NB4 (cell line): Measurements from ENCODE around the gene OR2A14.

Experiments
- CTCF ChIP-seq: IDR thresholded peaks from one replicate; pipeline ENCODE4 v1.5.1; 2012; ENCODE audit warnings: low read depth, low read length
- MYC ChIP-seq: IDR thresholded peaks from 2 replicates; pipeline ENCODE4 v1.6.1; 2011; ENCODE audit warnings: low read depth, low read length
- POLR2A ChIP-seq: IDR thresholded peaks from 2 replicates; pipeline ENCODE4 v1.6.1; 2011; ENCODE audit warnings: mild to moderate bottlenecking; ENCODE audit not compliant: insufficient read length; ENCODE audit errors: extremely low read depth

GRCh38 chr7:144074374-144074773 lies 48.6 kb upstream of the OR2A14 start:
- TF ChIP-seq CTCF, result peak; percentile 8
- no peak for TF ChIP-seq POLR2A
- no peak for TF ChIP-seq MYC
